GM19397 (cell line): Measurements from ENCODE around the gene NUDT17.
"Not testable (repeated sequence)": the region's sequence is repeated elsewhere in the genome, so short reads cannot be mapped to it uniquely, and the experiment has no call there.

Experiments used
- ATAC-seq: cut with Tn5 transposase; IDR thresholded peaks from one replicate; pipeline ENCODE4 v1.9.1; 2021; ENCODE audit warnings: mild to moderate bottlenecking, moderate library complexity; ENCODE audit not compliant: unreplicated experiment

Gene NUDT17, protein sequence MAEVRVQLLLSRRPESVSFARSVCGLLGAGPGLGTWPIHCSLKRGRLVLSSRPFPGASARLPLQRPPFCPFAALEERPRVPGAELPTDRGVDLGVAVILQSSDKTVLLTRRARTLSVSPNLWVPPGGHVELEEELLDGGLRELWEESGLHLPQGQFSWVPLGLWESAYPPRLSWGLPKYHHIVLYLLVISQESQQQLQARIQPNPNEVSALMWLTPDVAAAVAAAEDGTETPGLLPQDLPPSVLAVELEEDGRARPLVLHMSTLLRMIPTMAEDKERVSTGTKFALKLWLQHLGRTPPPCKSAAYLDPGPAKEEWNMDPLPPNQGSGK

DNA sequence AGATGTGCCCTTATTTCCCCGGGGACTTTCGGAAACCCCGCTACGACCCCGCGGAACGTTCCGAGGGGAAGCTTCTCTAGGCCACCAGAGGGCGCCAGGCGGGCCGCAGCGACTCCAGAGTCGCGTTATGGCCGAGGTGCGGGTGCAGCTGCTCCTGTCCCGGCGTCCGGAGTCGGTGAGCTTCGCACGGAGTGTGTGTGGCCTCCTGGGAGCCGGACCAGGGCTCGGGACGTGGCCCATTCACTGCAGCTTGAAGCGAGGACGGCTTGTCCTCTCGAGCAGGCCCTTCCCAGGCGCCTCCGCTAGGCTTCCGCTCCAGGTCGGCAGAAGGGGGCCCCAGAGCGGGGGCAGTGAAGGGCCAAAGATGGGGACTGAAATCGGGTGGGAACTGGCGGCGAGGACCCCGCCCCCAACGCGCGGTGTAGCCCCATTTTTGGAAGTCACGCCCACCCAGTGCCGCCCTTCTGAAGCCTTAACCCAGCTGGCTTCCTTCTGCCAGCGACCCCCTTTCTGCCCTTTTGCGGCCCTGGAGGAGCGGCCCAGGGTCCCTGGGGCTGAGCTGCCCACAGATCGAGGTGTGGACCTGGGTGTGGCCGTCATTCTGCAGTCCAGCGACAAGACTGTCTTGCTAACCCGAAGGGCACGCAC, at the start of gene NUDT17:
NUDT17 (plus strand) TSS at position 117 of the 648 bp plus-strand sequence; CDS start at position 128, 11 bp downstream.
- ATAC-seq: peak; percentile 67

- no peak for ATAC-seq
Observed at GRCh38 chr1:145796753-145797152, 48.7 kb upstream of the NUDT17 start.

GRCh38 chr1:145799806-145800205, 45.6 kb upstream of the NUDT17 start:
- ATAC-seq: no peak

DNA sequence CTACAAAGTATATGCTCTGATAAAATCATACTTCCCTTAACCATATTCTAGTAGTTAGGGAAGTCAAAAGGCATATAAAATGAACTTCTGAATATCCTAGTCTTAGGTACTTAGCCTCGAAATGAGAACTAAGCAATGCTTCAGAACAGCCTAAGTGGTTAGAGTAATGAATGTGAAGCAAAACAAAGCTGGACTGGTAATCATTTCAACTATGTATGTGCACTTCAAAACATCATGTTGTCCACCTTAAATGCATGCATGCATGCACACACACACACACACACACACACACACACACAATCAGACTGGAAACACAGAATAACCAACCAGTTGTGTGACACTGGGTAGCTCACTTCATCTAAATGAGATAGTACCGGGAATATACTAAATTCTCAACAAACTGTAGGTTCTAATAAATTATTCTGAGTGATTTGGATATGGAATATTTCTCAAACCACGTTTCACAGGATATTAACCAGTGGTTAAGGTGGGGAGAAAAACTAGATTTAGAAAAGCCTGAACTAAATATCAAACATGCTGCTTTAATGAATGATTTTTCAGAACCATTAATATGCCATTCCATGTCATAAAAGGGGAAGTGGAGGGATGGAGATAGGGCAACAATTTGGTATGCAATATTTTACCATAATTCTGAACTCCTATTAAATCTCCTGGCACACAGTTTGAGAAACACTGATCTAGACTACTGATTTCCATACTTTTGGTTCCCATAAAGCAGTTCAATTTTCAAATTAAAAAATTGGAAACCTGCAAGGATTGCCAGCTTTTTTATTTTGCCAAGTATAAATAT, 41.0 kb upstream of the NUDT17 start:
- no peak for ATAC-seq

DNA sequence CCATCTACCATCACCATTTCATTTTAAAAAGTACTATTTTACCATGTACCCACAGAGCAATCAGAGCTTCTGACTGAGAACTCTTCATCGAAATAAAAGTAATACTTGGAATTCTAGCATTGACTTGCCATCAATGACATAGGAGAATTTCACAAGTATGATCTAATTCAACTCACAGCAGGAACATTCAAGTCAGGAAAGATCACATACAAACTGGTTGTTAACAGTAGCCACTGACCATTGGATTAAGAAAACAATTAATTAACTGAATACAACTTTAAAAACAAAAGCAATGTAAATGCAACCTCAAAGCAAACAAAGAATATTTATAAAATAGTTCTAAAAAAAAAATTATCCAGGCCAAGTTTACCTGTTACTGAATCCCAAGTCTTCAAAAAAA, 40.4 kb upstream of the NUDT17 start:
- ATAC-seq: no peak

GRCh38 chr1:145806408-145806807, 39.0 kb upstream of the NUDT17 start:
- ATAC-seq: no peak

DNA sequence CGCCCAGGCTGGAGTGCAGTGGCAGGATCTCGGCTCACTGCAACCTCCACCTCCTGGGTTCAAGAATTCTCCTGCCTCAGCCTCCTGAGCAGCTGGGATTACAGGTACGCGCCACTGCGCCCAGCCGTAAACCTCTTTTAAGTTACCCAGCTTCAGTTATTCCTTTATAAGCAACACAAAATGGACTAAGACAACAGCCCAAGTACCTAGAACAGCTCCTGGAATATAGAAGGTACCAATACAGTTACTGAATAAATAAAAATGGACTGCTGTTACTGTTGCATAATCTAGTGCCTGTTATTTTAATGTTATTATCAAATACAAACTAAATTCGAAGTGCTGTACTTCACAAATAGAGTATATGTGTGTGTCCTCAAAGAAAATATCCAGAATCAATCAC, 38.6 kb upstream of the NUDT17 start:
- no peak for ATAC-seq

DNA sequence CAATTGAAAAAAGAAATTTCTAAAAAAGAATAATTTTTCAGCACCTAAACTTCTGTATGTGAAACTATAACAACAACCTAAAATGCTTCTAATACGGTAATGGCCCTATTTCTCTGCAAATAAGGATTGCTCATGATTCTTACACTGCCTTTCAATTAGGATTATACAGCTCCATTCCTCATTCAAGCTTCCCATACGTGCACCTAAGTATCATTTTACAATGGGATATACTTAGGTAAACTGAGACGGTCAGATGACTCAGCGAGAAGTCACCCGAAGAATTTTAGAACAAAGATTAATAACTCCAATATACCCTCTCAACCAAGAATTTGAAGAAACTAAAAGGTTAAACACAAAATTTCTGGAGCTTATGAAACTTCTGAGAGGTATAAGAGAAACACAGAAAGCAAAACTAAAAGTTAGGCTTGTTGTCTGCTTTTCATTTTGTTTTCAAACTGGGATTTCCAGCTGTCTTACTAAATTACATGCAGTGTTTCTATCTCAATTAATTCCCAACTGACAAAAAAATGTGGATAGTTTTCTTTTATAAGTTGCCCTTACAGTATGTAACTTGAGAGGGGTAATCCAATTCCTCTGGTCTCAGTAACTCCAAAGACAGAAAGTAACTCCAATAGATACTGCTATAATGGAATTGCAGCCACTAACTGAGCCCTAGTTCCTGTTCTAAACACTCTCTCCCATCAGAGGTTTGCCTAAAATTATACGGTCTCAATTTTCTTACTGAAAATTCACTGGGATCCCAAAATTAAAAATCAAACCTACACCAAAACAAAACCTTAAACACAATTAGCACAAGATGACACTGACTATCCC, 32.2 kb upstream of the NUDT17 start:
- ATAC-seq: not testable (repeated sequence)

- ATAC-seq: not testable (repeated sequence)
Observed at GRCh38 chr1:145818095-145818494, 27.3 kb upstream of the NUDT17 start.

DNA sequence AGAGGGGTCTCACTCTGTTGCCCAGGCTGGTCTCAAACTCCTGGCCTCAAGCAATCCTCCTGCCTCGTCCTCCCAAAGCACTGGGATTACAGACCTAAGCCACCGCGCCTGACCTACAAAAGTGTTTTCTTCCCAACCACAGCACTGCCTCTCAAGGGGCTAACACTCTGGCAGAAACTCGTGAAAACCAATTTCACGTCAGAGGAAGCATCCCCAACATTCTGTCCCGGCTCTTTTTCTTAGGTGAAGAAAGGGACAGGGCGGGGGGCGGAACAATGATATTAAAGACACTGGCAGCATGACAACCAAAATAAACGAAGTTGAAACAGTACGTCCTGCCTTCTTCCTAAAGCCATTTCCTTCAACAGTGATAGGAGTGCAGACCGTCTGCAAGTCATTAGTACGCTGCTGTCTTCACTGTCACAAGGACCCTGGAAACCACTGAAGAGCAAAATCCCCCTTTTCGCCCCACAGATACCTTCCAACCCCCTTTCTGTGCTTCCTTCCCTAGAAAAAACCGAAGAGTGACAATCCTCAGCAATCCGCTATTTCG, 22.6 kb upstream of the NUDT17 start:
- ATAC-seq: not testable (repeated sequence)

DNA sequence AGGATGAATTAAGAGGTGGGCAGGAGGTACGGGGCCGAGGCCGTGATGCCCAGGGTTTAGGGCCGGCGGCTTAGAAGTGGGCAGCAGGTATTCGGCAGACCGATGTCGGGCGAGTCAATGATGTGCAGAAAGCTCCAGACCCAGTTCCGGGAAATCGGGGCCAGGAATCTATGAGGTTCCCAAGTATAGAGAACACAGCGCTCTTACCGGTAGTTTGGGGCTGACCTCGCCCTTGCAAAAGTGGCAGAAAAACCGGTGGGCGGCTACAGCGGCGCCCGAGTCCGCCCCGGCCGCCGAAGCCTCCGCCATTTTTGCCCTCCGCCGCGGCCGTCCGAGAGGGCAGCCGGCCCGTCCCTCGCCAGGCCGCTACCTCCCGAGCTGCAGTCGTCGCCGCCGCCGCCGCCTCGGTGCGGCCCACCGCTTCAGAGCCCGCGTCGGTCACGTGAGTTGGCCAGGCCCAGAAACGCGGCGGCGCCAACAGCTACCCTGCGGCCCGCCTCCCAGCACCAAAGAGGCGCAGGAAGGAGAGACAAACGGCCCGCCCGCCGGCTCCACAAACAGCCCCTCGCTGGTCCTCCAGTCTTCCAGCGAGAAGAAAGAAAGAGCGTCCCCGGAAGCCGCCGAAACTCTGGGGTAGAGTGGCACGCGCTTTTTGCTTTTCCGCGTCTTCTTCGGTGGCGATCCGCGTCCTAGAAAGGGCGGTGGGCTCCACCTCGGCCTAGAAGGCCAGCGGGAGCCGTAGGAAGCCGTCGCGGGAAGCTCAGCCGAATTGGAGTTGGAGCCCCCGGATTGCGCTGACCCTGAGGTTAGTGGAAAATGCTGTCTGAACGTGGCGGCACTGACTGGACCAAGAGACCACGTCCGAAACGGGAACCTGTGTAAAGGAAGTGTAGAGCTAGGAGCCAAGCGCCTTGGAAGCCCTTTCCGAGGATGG, 21.6 kb upstream of the NUDT17 start, which contains the start of the genes POLR3C and RNF115:
POLR3C (plus strand) TSS at position 636 of the 934 bp plus-strand sequence. CDS start 1,577 bp downstream, outside the sequence.
RNF115 (minus strand) TSS at position 531 of the 934 bp plus-strand sequence; CDS start at position 309, 222 bp downstream.
- peak; percentile 82 for ATAC-seq

DNA sequence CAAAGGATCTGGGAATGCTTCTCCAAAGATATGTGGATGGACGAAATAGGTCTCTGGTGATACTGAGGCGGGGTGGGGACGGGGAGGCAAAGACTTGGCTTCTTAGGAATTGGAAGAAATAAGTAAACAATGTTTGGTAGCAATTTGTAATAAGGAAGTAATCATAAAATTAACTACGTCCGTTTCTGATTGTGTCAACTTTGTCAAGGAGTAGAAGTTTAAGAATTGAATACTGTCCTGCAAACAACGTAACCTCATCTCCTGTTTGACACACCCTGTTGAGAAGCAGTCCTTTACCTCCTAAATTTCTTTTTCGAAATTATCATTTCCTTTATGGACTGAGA, 21.0 kb upstream of the NUDT17 start:
- no peak for ATAC-seq

DNA sequence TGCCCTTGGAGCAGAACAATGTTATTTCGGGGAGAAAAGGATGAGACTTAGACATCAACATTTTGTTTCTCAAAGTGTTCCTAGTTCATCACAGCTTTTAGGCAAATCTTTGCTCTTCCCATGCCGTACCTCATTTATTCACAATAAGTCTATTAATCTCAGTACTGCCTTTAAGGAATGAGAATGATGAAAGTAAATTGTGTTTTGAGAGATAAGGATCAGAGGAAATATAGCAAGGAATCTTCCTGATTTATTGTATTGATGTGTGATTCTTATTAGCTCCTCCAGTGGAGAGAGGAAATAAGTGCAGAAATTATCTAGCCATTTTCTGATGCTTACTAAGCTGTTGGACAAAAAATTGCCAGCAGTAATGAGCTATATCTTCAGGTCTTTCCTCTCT, 19.4 kb upstream of the NUDT17 start:
- ATAC-seq: no peak

DNA sequence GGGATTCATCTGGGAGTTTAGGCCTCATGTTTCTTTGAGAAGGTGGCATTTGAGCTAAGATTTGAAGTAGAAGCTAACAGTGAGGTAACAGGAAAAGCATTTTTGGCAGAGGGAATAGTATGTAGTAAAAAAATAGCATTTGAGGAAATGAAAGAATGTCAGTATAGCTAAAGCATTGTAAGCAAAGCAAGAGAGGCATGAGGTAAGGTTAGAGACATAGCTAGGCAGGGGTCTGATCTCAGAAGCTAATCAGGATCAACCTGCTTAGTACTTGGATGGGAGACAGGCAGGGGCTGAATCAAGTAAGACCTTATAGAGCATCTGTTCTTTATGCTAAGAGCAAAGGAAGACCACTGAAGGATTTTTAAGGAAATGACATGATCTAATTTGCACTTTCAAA, 17.5 kb upstream of the NUDT17 start:
- no peak for ATAC-seq

DNA sequence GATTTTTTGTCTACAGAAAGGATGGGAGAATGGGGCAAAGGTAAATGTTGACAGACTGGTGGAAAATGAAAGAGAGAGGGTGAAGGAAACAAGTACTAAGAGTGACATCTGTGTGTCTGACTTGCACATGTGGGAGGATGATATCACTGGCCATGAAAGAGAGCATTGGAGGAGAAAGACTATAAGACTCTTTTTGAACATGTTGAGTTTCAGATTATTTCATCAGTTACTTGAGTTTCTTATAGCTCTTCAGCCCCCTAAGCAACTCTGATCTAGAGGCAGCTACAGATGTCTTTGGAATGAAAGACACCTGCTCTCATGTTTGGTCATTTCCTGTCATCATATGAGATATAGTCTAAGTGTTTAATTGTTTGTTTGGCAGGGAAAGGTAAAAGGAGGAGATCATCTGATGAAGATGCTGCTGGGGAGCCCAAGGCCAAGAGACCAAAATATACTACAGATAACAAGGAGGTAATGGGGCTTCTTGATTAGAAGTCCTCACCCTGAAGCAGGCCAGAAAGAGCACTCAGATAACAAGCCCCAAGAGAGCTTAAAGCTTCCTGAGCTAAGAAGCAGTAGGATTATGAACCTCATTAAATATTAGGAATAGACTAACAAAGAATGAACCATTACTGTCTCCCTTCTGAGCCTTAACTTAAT, 16.9 kb upstream of the NUDT17 start:
- ATAC-seq: no peak

DNA sequence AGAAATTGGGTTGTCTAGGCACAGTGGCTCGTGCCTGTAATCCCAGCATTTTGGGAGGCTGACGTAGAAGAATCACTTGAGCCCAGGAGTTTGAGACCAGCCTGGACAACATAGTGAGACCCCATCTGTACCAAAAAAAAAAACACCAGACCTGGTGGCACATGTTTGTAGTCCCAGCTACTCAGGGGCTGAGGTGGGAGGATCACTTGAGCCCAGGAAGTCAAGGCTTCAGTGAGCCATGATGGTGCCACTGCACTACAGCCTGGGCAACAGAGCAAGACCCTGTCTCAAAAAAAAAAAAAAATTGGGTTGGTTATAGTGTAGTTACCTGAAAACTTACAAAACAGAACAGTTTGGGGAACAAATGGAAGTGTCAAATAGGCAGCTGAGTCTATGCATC, 14.6 kb upstream of the NUDT17 start:
- not testable (repeated sequence) for ATAC-seq

- no peak for ATAC-seq
Observed at GRCh38 chr1:145837656-145838055, 7.8 kb upstream of the NUDT17 start.

GRCh38 chr1:145843031-145843430, 2.4 kb upstream of the NUDT17 start:
- ATAC-seq: no peak

DNA sequence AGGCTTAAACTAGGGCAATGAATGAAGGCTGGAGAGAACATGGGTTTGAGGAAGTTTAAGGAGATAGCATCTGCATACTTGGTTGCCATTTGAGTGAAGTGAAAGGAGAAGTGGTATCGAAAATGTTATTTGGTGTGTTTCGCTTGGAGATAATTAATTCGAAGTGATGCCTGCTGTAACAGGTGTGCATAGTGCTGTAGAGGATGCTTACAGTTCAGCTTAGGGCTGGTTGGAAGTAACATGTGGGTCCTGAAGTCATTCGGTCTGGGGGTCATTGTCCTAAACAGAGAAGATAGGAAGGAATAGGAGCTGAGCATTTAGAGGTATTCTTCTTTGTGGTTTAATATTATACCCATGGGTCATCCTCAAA, 301 bp upstream of the NUDT17 start:
- ATAC-seq: peak; percentile 75
